OCI-M2 (cell line): ENCODE data around the gene CNGA4.

Experiments used
- DNase-seq: peaks from one replicate; lab custom pipeline; 2025; ENCODE audit not compliant: unreplicated experiment; lab: John Stamatoyannopoulos, UW

Gene CNGA4, protein sequence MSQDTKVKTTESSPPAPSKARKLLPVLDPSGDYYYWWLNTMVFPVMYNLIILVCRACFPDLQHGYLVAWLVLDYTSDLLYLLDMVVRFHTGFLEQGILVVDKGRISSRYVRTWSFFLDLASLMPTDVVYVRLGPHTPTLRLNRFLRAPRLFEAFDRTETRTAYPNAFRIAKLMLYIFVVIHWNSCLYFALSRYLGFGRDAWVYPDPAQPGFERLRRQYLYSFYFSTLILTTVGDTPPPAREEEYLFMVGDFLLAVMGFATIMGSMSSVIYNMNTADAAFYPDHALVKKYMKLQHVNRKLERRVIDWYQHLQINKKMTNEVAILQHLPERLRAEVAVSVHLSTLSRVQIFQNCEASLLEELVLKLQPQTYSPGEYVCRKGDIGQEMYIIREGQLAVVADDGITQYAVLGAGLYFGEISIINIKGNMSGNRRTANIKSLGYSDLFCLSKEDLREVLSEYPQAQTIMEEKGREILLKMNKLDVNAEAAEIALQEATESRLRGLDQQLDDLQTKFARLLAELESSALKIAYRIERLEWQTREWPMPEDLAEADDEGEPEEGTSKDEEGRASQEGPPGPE

DNA sequence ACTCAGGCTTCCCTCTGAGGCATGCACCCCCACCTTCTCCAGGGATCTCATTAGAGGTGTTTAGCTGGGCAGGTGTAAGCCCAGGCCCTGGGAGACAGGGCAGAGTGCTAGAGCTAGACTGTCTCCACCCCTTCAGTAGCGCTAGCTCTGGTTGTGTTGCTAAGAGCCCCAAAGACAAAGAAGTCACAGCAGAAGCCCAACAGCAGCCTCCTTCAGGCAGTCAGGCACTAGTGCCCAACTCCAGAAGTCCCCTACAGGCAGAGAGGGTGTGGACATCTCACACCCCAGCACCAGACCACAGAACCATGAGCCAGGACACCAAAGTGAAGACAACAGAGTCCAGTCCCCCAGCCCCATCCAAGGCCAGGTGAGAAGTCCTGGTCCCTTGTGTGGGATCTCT, at the start of gene CNGA4:
CNGA4 (plus strand) TSS at position 188 of the 400 bp plus-strand sequence; CDS start at position 306, 118 bp downstream.
- no peak for DNase-seq

DNA sequence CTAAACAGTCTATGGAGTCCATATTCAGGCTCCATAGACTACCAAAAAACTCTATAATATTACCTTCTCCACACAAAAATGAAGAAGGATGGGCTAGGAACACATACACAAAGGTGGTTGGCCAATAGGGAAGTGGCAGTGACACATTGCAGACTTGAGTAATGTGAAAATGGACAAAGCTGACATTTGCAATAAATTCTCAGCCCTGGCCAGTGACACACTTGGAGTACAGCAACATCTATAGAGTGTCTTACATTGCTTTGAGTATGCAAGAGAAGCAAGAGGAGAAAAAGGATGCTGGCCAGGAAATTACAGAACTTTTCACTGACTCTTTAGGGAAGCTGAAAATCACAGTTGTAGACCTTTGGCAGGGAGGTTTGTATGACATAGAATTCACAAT, 47.1 kb upstream of the CNGA4 start:
- DNase-seq = no peak

DNA sequence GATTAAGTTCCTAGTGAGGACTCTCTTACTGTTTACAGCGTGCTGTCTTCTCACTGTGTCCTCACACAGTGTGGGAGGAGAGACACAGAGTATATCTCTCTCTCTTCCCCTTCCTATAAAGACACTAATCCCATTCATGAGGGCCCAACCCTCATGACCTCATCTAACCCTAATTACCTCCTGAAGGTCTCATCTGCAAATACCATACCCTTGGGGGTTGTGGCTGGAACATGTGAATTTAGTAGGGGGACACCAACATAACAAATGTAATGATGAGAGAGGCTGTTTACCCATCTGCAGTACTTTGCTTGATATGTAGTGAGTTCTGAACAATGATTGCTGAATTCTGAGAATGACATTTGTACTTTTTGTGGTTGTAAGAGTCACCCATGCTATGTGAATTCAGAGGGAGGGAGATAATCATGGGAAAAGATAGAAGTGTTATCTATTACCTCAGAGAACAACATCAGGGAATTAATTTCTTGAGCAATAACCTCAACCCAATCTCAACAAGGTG, 44.8 kb upstream of the CNGA4 start:
- peak; percentile 34 for DNase-seq

DNA sequence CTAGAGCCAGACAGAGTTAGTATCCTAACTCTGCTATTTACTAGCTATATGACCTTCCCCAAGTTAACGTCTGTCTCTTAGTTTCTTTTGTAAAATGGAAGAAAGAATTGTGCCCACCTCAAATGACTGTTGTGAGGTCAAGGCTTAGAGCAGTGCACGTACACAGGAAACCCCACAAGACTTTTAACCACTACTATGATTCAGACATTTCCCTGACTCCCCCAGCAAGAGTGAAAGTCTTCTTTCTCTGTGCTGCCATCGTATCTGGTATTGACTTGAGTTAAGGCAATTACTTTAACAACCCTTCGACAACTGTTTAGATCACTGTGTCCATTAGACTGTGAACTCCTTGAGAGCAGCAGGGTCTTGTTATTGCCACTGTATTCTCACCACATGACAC, 42.5 kb upstream of the CNGA4 start:
- DNase-seq = no peak

DNA sequence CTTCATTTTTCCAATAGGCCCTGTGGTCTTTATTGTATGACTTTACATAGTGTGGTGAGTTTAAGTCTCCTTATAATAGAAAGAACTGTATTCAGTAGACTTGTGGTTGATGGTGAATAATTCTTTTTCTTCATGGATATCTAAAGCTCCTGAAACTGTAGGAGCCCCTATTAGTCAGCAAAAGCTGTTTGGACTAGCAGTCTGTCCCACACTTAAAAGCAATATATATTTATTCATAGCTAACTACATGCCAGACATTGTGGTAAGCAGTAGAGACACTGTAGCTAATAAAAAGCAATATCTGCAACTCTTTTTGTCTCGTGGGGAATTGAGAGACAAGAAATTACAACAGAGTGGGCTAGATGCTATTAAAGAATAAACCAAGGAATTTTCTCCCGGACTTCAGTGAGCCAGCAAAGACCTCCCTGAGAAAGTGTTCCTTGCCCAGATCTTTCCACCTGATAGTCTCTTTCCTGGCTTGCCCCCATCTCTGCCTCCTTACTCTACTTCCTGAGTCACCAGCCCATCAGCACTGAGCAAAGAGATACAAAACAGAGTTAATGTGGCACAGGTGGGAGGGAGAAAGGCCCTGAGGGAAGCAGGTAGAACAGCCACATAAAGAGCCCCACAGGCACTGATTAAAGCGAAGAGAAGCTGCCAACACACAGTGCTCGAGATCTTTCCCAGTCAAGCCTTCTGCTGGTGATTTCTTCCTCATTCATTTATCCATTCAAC, 41.3 kb upstream of the CNGA4 start:
- no peak for DNase-seq

DNA sequence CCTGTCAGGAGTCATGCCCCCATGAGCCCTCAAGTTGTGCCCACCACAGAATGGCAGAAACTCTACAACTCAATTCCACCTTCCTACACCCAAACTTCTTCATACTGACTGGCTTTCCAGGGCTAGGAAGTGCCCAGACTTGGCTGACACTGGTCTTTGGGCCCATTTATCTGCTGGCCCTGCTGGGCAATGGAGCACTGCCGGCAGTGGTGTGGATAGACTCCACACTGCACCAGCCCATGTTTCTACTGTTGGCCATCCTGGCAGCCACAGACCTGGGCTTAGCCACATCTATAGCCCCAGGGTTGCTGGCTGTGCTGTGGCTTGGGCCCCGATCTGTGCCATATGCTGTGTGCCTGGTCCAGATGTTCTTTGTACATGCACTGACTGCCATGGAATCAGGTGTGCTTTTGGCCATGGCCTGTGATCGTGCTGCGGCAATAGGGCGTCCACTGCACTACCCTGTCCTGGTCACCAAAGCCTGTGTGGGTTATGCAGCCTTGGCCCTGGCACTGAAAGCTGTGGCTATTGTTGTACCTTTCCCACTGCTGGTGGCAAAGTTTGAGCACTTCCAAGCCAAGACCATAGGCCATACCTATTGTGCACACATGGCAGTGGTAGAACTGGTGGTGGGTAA, 39.6 kb upstream of the CNGA4 start, which contains the start of gene OR52W1:
OR52W1 (plus strand) TSS at position 51 of the 637 bp plus-strand sequence; CDS start at position 51, 0 bp downstream.
- DNase-seq = no peak

DNA sequence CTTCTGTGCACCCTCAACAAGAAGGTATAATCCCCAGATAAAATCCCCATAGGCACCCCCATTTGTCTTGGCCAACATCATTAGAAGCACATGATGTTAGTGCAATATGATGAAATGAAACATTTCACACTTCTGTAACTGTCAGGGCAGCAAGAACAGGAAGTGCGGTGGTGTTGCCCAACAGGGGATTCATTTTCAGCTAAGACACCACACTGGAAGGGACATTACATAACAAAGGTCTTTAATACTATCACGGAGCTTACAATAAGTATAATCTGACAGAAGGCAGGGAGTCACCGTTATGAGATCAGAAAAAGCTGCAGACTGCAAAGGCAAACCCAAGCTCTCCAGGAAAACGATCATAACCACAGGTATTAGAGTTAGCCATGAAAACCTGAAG, 37.9 kb upstream of the CNGA4 start:
- DNase-seq = no peak

DNA sequence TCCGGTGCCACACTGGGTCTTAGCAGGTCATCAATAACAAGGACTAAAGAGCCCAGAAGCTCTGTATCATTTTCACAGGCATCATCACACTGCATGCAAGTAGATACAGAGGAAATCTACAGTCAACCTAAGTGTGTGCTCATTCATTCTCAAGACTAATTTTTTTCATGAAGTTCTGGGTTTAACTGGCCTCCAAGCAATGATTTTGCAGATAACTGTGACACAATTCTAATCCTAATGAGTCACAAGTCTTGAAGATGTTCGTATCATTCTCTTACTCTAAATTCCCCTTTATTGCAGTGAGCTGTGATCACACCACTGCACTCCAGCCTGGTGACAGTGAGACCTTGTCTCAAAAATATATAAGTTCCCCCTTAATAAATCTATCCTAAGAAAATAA, 37.4 kb upstream of the CNGA4 start:
- no peak for DNase-seq

DNA sequence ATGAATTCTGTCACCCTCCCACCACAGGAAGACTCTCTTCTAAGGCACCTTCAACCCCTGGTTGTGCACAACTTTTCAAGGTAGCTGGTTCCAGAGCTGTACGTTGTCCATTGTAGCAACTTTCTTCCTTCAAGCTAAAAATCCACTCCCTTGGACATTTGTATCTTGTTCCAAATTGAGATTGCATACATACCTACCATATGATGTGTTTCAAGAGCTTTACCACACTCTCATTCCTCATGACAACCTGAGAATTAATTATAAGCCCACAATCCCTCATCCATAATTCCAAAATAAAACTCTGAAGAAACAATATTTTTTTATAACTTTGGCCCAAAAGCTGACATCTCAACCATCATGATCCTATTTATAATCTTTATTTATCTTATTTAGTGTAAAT, 36.8 kb upstream of the CNGA4 start:
- no peak for DNase-seq

DNA sequence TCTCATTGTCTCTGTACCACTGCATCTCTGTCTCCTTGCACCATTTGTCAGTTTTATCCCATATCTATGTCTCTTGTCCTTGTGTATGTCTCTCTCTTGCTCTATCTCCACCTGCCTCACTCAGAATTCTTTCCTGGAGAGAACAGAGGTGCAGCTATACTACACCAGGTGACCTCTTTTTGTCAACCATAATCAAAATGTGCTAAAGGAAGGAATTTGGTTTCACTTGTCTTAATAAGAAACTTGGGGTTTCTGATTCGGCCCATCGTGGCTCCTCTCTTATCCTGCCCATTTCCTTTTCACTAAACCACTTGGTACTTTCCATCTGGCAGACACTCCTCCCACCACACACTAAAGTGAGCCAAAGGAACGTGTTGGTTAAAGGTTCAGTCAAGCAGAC, 35.6 kb upstream of the CNGA4 start:
- DNase-seq = no peak

DNA sequence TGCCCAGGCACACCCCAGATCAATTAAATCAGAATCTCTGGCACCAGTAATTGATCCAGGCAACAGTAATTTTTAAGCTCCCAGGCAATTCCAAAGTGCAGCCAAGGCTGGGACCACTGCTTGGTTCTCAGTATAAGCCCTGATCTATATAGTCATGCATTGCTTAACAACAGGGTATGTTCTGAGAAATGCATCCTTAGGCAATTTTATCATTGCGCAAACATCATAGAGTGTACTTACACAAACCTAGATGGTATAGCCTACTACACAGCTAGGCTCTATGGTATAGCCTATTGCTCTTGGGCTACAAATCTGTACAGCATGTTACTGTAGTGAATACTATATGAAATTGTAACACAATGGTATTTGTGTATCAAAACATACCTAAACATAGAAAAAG, 34.2 kb upstream of the CNGA4 start:
- DNase-seq = no peak

DNA sequence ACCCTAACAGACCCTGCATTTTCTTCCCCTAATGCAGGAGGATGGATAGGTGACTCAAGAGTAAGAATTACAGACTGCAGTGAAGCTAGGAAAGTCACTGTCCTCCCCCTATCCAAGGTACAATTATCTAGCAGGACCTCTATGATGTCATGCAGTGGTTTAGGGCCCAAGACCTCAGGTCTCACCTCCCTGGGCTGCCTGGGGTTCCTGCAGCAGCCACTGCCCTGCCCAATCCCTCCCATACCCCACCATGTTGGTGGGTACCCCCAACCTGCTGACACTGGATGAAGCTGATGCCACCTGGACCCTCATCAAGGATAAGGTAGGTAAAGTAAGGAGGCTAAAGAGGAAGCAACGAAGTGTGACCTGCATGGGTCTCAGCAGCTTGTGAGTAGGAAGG, 33.5 kb upstream of the CNGA4 start, which contains the start of gene C11orf42:
C11orf42 (plus strand) TSS at position 192 of the 400 bp plus-strand sequence; CDS start at position 251, 59 bp downstream.
- DNase-seq = no peak

DNA sequence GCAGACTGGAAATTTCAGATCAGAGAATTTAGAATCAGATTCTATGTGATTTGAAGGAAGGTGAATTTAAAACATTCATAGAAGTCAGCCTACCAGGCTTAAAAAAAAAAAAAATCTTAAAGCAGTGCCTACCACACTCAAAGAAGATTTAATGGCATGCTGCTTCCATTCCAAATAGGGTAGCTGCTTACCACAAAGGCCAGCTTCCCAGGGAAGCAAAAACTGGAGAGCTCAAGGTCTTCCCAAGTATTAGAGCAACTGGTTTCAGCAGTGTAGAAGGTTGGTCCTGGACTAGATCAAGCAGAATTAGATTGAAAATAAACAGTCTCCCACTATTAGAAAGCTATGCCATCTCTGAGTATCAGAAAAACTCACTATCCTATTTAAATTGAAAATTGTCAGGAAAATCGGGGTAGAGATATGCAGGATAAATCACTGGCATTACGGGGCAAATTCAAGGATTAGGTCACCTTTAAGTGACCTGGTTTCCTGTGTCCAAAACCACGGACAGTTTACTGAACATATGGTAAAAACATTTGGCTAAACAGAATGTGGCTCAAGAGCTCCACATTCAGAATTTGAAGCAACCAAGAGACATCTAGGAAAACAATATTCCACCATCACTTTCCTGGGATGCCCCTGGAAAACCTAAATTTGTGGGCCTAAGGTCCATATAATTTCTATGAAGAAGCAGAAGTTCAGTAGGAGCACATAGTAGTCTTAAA, 32.3 kb upstream of the CNGA4 start:
- no peak for DNase-seq

DNA sequence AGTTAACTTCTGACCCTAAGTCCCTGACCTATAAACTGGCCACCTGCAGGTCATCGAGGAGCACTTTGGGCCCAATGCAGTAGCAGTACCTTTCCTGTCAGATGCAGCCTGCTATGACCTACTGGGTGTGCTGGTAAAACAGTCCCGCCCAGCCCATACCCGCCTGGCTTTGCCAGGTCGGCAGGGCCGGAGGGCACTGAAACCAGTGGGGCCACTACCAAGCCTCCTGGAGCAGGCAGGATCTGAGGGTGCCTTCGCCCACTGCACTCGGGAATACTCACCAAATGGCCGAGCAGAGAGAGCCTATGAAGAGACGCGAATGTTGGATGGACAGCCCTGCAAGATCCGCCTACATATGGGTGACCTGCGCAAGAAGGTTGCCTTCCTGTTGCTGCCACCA, 29.1 kb upstream of the CNGA4 start:
- DNase-seq = no peak

DNA sequence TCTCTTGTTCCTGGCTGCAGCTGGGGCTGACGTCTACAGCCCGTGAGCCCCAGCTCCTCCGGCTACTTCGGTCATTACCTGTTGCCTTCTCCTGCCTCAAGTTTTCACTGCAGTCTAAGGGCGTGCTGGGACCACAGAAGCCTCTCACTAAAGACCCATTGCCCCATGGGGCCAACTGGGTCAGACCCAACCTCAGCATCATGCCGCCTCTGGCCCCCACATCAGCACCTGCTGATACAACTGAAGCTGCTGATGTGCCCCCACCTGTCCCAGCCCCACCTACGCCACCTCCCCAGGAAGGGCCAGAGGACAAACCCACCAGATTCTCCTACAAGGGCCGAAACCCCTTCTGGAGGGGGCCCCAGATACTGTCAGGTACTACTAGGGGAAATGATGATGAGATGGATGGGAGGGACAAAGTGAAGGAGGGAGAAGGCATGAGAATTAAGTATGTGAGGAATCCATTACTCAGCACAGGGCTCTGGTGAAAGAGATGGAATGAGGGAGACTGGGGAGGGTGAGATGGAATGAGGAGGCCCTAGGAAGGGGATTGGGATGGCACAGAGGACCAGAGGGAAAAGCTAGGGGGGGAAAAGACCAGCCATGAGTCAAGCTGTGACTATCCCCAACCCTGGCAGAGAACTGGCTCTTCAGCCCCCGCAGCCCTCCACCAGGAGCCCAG, 28.5 kb upstream of the CNGA4 start:
- no peak for DNase-seq

DNA sequence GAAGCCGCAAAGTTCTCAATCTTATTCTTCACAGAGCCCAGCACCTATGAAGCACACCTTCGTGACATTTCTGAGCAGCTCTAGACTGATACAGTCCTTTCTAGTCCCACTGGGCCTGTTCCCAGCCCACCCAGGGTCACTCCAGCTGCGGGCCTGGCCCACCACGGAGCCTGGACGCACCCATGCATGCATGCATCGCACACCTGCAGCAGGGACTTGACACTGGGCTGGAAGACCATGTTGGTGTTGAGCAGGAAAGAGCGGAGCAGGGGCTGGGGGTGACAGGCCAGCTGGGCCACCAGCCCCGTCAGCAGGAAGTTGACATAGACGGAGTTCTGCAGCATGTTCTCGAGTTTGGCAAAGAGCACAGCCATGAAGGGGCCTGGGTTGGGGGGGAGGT, 24.4 kb upstream of the CNGA4 start:
- DNase-seq = no peak

DNA sequence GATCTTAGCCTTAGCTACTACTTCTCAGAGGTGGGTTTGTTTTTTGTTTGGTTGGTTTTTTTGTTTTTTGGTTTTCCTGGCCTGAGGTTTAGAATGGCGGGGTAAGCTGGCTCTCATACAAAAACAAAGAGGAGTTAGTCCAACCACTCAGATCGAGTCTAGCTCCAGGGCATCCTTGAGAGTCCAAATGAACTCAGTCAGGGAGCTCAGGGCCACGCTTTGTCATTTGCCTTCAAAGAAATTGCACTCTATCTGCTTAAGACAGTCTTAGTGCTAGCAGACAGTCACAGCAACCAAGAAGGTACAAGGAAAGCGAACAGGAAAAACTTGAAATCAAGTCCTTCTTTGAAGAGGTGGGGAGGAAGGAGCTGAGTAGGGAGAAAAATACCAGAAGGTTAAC, 22.4 kb upstream of the CNGA4 start:
- DNase-seq = no peak

DNA sequence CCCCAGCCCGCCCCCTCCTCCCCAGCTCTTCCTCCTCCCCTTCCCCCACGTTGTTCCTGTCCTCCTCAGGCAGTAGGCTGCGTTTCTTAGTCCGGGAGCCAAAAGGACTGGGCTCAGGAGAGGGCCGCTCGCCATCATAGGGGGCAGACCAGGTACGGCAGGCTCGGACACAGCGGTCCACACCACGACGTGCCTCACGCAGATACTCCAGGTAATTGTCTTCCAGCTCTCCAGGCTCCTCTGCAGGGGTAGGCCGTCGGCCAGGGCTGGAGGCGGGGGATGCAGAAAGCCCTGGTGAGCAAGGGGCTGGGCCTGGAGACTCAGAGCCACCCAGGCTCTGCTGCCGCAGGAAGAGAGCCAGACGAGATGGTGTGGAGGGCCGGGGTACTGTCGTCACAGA, 21.2 kb upstream of the CNGA4 start:
- DNase-seq = no peak

DNA sequence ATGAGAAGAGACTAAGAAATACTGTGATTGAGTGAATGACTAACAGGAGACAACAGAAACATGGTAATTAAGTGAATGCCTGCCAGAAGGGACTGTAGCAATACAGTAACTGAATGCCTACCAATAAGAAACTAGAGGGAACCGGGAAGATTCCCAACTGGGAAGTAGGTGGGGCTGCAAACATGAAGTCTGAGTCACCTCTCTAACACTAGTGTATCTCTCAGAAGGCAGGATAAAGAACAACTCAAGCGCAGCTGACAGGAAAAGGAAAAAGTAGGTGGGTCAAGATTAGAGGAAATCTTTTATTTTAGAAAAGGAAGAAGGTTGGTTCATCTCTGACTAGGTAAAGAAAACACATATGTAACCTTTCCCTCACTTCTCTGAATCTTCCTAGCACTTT, 19.5 kb upstream of the CNGA4 start:
- no peak for DNase-seq

DNA sequence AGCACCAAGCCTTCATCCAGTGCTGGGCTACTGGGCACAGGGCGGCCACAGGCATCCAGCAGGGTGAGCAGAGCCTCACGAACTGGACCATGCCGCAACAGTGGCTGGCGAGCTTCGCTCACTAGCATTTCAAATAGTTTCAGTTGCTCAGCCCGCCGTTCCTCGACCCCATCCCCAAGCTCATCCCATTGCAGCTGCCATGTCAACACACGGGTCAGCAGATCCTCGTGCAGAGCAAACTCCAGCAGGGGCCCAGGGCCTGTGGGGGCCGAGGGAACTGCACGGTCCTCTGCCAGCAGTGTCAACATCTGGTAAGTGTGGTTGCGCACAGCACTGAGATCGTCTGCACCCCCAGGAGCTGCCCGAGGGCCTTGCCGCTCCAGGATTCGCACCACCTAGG, 15.0 kb upstream of the CNGA4 start:
- DNase-seq = no peak
